ENCODE data around the gene PRIM2.
"Not testable (repeated sequence)": the region's sequence is repeated elsewhere in the genome, so short reads cannot be mapped to it uniquely, and the experiment has no call there.

DNA sequence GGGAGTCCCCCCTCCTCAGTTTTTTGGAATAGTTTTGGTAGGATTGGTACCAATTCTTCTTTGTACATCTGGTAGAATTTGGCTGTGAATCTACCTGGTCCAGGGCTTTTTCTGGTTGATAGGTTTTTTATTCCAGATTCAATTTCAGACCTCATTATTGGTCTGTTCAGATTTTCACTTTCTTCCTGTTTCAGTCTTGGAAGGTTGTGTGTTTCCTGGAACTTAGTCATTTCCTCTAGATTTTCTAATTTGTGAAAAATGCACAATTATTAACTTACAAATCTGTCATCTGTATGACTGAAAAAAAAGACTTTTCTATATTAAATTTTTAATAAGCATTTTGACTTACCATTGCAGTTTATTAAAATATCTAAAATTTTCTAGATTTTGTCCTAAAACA is 287.9 kb downstream of the PRIM2 start:
- TF ChIP-seq POLR2A (IDR thresholded peaks at IDR 0.05; ENCODE audit: low read depth); CTCF (IDR thresholded peaks at IDR 0.05); EP300 (IDR thresholded peaks at IDR 0.05); POLR2AphosphoS5 (IDR thresholded peaks at IDR 0.05): not testable (repeated sequence)

Data from esophagus muscularis mucosa (tissue), 4 donors.